IPS DF 6.9 (cell line): Measurements from ENCODE around the gene PAK3.
A peak's percentile ranks its signal among the peaks of the same experiment; 100 is the strongest.

Experiments used
- DNase-seq: peaks from one replicate; pipeline ENCODE4 v3.0.0-alpha.2; 2013; ENCODE audit warnings: low read depth, low spot score
- H3K27ac ChIP-seq: one replicate; pipeline ENCODE4 v1.5.1; 2013; ENCODE audit warnings: low read length, control low read depth
- H3K27me3 ChIP-seq: 2 replicates; pipeline ENCODE4 v1.6.1; 2013; ENCODE audit warnings: mild to moderate bottlenecking, low read length; ENCODE audit not compliant: control insufficient read depth, insufficient read depth
- H3K36me3 ChIP-seq: 2 replicates; pipeline ENCODE4 v1.6.1; 2013; ENCODE audit warnings: low read length; ENCODE audit not compliant: control insufficient read depth, insufficient read depth
- H3K4me1 ChIP-seq: 2 replicates; pipeline ENCODE4 v1.6.1; 2013; ENCODE audit warnings: low read length; ENCODE audit not compliant: control insufficient read depth, insufficient read depth
- H3K4me3 ChIP-seq: 2 replicates; pipeline ENCODE4 v1.5.1; 2013; ENCODE audit warnings: mild to moderate bottlenecking, low read length
- H3K9me3 ChIP-seq: 2 replicates; pipeline ENCODE4 v1.6.1; 2013; ENCODE audit warnings: low read length, inconsistent platforms; ENCODE audit not compliant: control insufficient read depth, insufficient read depth
- WGBS: extraction: QIAGEN DNeasy Blood & Tissue Kit; methylation state at CpG from one replicate; pipeline ENCODE4 v1.1.7; 2013; ENCODE audit warnings: mixed read lengths, missing lambda C conversion rate; ENCODE audit not compliant: insufficient read length, insufficient coverage; 5-methylcytosine and 5-hydroxymethylcytosine counted together

The PAK3 gene

DNA sequence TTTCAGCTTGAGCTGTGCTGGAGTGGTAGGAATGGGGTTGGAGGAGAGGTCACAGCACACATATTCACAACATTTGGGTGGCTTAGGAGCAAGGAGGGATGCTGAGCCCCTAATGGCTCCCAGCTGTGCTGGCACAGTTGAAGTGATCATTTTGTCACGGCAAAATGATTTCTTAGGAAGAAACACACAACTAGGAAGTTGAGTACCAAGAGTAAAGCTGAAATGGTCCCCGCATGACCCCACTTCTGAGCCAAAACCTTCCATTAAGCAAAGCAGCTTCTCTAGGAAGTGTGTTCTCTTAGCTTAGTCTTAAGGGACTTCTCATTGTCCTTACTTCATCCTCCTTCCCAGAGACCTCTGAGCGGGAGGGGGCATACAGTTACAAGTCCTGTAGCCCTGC lies 161.7 kb downstream of the PAK3 start:
- Histone ChIP-seq H3K4me3 (no peak overlapping the region), H3K4me1 (no peaks in the 10 kb centered on the region), H3K36me3 (no peaks in the 10 kb centered on the region), H3K27ac (no peak overlapping the region), H3K9me3 (no peaks in the 10 kb centered on the region), H3K27me3 (no peaks in the 10 kb centered on the region)
- DNase-seq = no peak
- no CpG with 5 or more reads among the region's 3 CpGs for WGBS

GRCh38 chrX:111259559-111259958 lies 163.6 kb downstream of the PAK3 start:
- no peaks in the 10 kb centered on the region for H3K27me3 ChIP-seq
- H3K4me3 ChIP-seq = no peak overlapping the region
- WGBS = no CpG with 5 or more reads among the region's 3 CpGs
- no peaks in the 10 kb centered on the region for H3K4me1 ChIP-seq
- no peak for DNase-seq
- H3K36me3 ChIP-seq = no peaks in the 10 kb centered on the region
- H3K9me3 ChIP-seq = no peaks in the 10 kb centered on the region
- no peak overlapping the region for H3K27ac ChIP-seq

GRCh38 chrX:111260451-111260850 lies 164.5 kb downstream of the PAK3 start:
- Histone ChIP-seq H3K4me1 (no peaks in the 10 kb centered on the region), H3K36me3 (no peaks in the 10 kb centered on the region), H3K27ac (no peak overlapping the region), H3K4me3 (no peak overlapping the region), H3K9me3 (no peaks in the 10 kb centered on the region), H3K27me3 (no peaks in the 10 kb centered on the region)
- DNase-seq = no peak
- WGBS = no CpG with 5 or more reads among the region's 3 CpGs

DNA sequence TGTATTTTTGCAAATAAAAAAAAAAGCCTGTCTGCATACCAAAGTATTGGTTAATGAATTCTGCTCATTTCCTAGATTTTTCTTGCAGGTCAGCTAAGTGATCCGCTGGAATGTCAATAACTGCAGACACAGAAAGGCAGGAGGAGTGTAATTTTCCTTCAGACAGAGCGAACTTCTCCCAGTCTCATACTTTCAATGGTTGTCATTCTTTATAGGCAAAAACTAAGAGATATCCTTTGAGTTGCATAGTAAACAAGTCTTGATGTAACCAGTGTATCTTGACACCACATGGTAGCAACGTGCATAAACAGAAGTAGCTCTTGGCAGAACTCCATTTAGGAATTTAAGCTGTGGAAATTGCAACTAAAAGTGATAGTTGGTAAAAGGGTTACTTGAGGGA lies 166.1 kb downstream of the PAK3 start:
- Histone ChIP-seq H3K27ac (no peak overlapping the region), H3K4me1 (no peaks in the 10 kb centered on the region), H3K4me3 (no peak overlapping the region), H3K9me3 (no peaks in the 10 kb centered on the region), H3K36me3 (no peaks in the 10 kb centered on the region), H3K27me3 (no peaks in the 10 kb centered on the region)
- no peak for DNase-seq
- no CpG with 5 or more reads among the region's 3 CpGs for WGBS

- DNase-seq = no peak
- Histone ChIP-seq H3K27me3 (no peaks in the 10 kb centered on the region), H3K27ac (no peak overlapping the region), H3K9me3 (no peaks in the 10 kb centered on the region), H3K36me3 (no peaks in the 10 kb centered on the region), H3K4me1 (no peaks in the 10 kb centered on the region), H3K4me3 (no peak overlapping the region)
- no CpG with 5 or more reads among the region's 2 CpGs for WGBS
Observed at GRCh38 chrX:111264385-111264784, 168.4 kb downstream of the PAK3 start.

- Histone ChIP-seq H3K4me3 (no peak overlapping the region), H3K9me3 (no peaks in the 10 kb centered on the region), H3K4me1 (no peaks in the 10 kb centered on the region), H3K27me3 (no peaks in the 10 kb centered on the region), H3K27ac (no peak overlapping the region), H3K36me3 (no peaks in the 10 kb centered on the region)
- no peak for DNase-seq
- no CpG with 5 or more reads among the region's 2 CpGs for WGBS
Observed at GRCh38 chrX:111265486-111265885, 169.5 kb downstream of the PAK3 start.

GRCh38 chrX:111268506-111268905 lies 172.5 kb downstream of the PAK3 start:
- Histone ChIP-seq H3K4me1 (no peaks in the 10 kb centered on the region), H3K4me3 (no peak overlapping the region), H3K36me3 (no peaks in the 10 kb centered on the region), H3K9me3 (no peaks in the 10 kb centered on the region), H3K27ac (no peak overlapping the region), H3K27me3 (no peaks in the 10 kb centered on the region)
- no peak for DNase-seq
- WGBS = no CpG with 5 or more reads among the region's 2 CpGs

DNA sequence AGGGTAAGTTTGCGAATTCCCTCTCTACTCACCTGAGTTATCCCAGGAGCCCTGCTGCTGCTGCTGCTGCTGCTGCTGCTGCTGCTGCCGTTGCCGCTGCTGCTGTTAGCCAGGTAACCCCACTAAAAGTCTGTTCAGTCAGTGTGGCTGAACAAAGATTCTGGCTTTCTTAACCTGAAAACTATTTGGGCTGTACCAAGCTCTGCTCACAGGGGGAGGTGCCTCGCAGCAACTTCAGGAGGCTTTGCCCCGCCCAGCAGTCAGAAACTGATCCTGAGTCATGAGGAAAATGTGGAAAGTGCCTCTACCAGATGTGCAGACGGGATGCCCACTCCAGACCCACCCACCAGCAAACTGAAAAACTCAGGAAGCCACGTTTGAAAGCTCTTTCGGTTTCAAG lies 174.3 kb downstream of the PAK3 start, which contains the start of gene CAPN6:
Gene CAPN6 (minus strand): TSS at position 145 of the 400 bp plus-strand sequence. CDS start 6,547 bp downstream, outside the sequence.
- peak; percentile 16 for DNase-seq
- no CpG with 5 or more reads among the region's 8 CpGs for WGBS
- no peak within 1 kb of the TSS for H3K4me3 ChIP-seq

More for the DNA sequence above, 174.3 kb downstream of the PAK3 start, which contains the start of gene CAPN6:
- Histone ChIP-seq H3K36me3 (no peaks in the 10 kb centered on the region), H3K27ac (no peak within 1 kb of the TSS), H3K4me1 (no peaks in the 10 kb centered on the region), H3K27me3 (no peaks in the 10 kb centered on the region), H3K9me3 (no peaks in the 10 kb centered on the region)
